Hepatocyte (in vitro differentiated cells): Measurements from ENCODE around the gene FBXO10. TPM values are rescaled to one million over a fixed set of nuclear protein-coding genes. Genes with fewer than 3 reads are reported as not detected.

Experiments used
- DNase-seq: peaks from one replicate; pipeline ENCODE4 v3.0.0-alpha.2; 2016; ENCODE audit warnings: low spot score
- H2AFZ ChIP-seq: fragments of 200-600 bp; sonication (generic); 2 replicates; pipeline ENCODE4 v1.6.0; 2016; ENCODE audit warnings: antibody characterized with exemption, mild to moderate bottlenecking
- H3K27ac ChIP-seq: fragments of 200-600 bp; sonication (generic); 2 replicates; pipeline ENCODE4 v1.5.1; 2016; ENCODE audit warnings: mild to moderate bottlenecking
- H3K27me3 ChIP-seq: fragments of 200-600 bp; sonication (generic); 2 replicates; pipeline ENCODE4 v1.6.1; 2016
- H3K36me3 ChIP-seq: fragments of 200-600 bp; sonication (generic); replicated peaks from 2 replicates; pipeline ENCODE4 v1.5.1; 2016; ENCODE audit warnings: low read depth; ENCODE audit not compliant: insufficient read depth
- H3K4me1 ChIP-seq: fragments of 200-600 bp; sonication (generic); 2 replicates; pipeline ENCODE4 v1.5.1; 2016; ENCODE audit warnings: mild to moderate bottlenecking, moderate library complexity; ENCODE audit not compliant: insufficient read depth
- H3K4me2 ChIP-seq: fragments of 200-600 bp; sonication (generic); 2 replicates; pipeline ENCODE4 v1.6.0; 2016
- H3K4me3 ChIP-seq: fragments of 200-600 bp; sonication (generic); 2 replicates; pipeline ENCODE4 v1.5.1; 2016; ENCODE audit warnings: mild to moderate bottlenecking
- H3K79me2 ChIP-seq: fragments of 200-600 bp; sonication (generic); 2 replicates; pipeline ENCODE4 v1.6.0; 2017; ENCODE audit warnings: mild to moderate bottlenecking
- H3K9me2 ChIP-seq: fragments of 200-600 bp; sonication (generic); replicated peaks from 2 replicates; pipeline ENCODE4 v1.6.0; 2017; ENCODE audit warnings: mild to moderate bottlenecking; ENCODE audit not compliant: insufficient read depth
- H3K9me3 ChIP-seq: fragments of 200-600 bp; sonication (generic); 2 replicates; pipeline ENCODE4 v1.5.1; 2016; ENCODE audit warnings: low read depth, mild to moderate bottlenecking
- H4K20me1 ChIP-seq: fragments of 200-600 bp; sonication (generic); 2 replicates; pipeline ENCODE4 v1.6.0; 2016; ENCODE audit warnings: mild to moderate bottlenecking; ENCODE audit not compliant: insufficient read depth, poor library complexity, severe bottlenecking
- EZH2 ChIP-seq: fragments of 200-600 bp; sonication (generic); IDR thresholded peaks from 2 replicates; pipeline ENCODE4 v1.6.1; 2016; ENCODE audit warnings: antibody characterized with exemption, mild to moderate bottlenecking, borderline replicate concordance
- EZH2phosphoT487 ChIP-seq: fragments of 200-600 bp; sonication (generic); IDR thresholded peaks from one replicate; pipeline ENCODE4 v1.6.1; 2018; ENCODE audit warnings: antibody characterized with exemption, mild to moderate bottlenecking, low read depth, moderate library complexity; ENCODE audit not compliant: unreplicated experiment, severe bottlenecking
- WGBS: methylation state at CpG from one replicate; pipeline ENCODE4 v1.1.6; 2016; ENCODE audit warnings: low lambda C conversion rate; ENCODE audit errors: missing lambda C conversion rate; 5-methylcytosine and 5-hydroxymethylcytosine counted together
- polyA plus RNA-seq: library from polyadenylated mRNA; unstranded; fragments of >200 nt; fragmentation: Nextera tagmentation; extraction: Ambion mirVana; gene quantifications from 2 replicates; pipeline ENCODE4 v1.2.1, GENCODE V29; 2016
- total RNA-seq: library from RNA; depleted of rRNA; stranded (reverse); fragments of >200 nt; gene quantifications from 2 replicates; pipeline ENCODE4 v1.2.3, GENCODE V29; 2014
- TF ChIP-seq, protein P1 (sequence below): fragments of 200-600 bp; sonication (generic); IDR thresholded peaks from 2 replicates; pipeline ENCODE4 v1.5.1; 2016; ENCODE audit warnings: antibody characterized with exemption, mild to moderate bottlenecking; ENCODE audit not compliant: poor library complexity

Gene FBXO10
- total and polyA plus RNA-seq, 2 experiments from 2014 or later = 7.4 to 12.5 TPM

DNA sequence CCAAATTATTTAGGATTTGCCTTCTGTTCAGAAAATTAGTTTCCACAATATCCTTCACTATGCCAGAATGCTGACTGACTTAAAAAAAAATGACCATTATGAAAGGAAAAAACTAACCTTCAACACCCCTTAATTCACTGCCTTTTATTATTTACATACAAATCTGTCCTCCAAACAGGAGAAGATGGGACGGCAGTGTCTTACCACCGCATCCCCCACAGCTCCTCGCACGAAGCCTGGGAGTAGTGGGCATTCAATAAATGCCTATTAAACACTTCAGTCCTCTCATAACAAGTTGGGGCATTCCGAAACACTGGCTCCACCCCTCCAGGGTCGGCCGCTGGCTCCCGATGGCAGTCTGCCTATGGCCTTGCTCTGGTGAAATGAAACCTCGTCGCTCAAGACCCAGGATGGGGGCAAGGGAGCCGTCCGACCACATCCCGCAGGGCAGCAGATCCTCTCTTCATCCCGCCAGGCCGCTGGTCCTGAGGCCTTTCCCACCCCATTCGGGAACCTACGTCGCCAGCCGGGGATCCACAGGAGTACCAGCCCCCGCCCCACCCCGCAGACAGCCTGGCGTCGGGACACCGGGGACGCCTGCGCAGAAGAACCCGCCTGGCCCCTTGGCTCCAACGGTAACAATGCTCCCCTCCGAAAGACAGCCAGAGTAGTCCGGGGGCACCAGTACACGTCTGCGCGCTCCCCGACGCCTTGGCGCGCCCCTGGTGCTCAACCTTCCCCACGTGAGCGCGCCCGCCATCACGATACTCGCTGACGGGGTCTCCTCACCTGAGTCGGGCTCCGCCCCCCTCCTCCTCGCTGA lies 111.5 kb downstream of the FBXO10 start:
- Histone ChIP-seq H3K27me3 (no peaks in the 10 kb centered on the region), H3K9me2 (no peaks in the 10 kb centered on the region), H3K4me3 (peak overlapping the region; percentile 72), H3K36me3 (no peaks in the 10 kb centered on the region), H3K4me2 (peak overlapping the region; percentile 82), H2AFZ (peak overlapping the region; percentile 23), H3K4me1 (peaks cover 14% of the 10 kb centered on the region), H3K27ac (peak overlapping the region; percentile 97), H3K9me3 (no peaks in the 10 kb centered on the region), H3K79me2 (peaks cover 48% of the 10 kb centered on the region), H4K20me1 (peaks cover 31% of the 10 kb centered on the region)
- peak; percentile 91 for DNase-seq
- under 1% methylated on average over 47 of the region's 47 CpGs for WGBS
- TF ChIP-seq EZH2phosphoT487 (no peak), EZH2 (no peak)
- TF ChIP-seq, protein P1, sequence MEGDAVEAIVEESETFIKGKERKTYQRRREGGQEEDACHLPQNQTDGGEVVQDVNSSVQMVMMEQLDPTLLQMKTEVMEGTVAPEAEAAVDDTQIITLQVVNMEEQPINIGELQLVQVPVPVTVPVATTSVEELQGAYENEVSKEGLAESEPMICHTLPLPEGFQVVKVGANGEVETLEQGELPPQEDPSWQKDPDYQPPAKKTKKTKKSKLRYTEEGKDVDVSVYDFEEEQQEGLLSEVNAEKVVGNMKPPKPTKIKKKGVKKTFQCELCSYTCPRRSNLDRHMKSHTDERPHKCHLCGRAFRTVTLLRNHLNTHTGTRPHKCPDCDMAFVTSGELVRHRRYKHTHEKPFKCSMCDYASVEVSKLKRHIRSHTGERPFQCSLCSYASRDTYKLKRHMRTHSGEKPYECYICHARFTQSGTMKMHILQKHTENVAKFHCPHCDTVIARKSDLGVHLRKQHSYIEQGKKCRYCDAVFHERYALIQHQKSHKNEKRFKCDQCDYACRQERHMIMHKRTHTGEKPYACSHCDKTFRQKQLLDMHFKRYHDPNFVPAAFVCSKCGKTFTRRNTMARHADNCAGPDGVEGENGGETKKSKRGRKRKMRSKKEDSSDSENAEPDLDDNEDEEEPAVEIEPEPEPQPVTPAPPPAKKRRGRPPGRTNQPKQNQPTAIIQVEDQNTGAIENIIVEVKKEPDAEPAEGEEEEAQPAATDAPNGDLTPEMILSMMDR = no peak

DNA sequence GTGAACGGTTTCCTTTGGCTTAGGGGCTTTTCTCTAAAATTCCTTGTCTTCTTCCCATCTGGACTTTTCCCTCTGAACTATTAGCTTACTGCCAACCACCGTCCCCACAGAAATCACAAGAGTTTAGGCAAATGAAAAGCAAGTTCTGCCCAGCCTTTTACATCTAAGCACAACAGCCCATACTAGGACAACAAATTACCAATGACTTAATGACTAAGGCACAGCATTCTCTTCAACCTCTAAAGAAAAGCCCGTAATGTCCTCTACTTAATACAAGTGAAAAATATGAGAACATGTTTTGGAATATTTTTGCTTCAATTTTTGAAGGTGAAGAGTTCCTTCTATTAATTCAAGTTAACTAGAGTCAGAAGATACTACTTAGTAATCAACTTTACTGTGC lies 112.2 kb downstream of the FBXO10 start:
- H3K9me2 ChIP-seq = no peaks in the 10 kb centered on the region
- H3K79me2 ChIP-seq = peaks cover 54% of the 10 kb centered on the region
- 18% methylated on average over 3 of the region's 3 CpGs for WGBS
- H3K9me3 ChIP-seq = no peaks in the 10 kb centered on the region
- TF ChIP-seq, protein P1 = no peak
- no peak for TF ChIP-seq EZH2phosphoT487
- TF ChIP-seq EZH2 = no peak
- H3K4me1 ChIP-seq = peaks cover 14% of the 10 kb centered on the region
- H3K4me2 ChIP-seq = peak overlapping the region; percentile 82
- peak overlapping the region; percentile 97 for H3K27ac ChIP-seq
- H2AFZ ChIP-seq = peak overlapping the region; percentile 23
- H3K27me3 ChIP-seq = no peaks in the 10 kb centered on the region
- H3K36me3 ChIP-seq = no peaks in the 10 kb centered on the region
- H4K20me1 ChIP-seq = peaks cover 31% of the 10 kb centered on the region
- peak overlapping the region; percentile 72 for H3K4me3 ChIP-seq
- no peak for DNase-seq

Other genes with a start within 250 kb of the FBXO10 start
- 164 and 168 TPM in 2 replicates for gene GRHPR, start 153.7 kb downstream of the FBXO10 start, total RNA-seq
- gene GRHPR, start 153.7 kb downstream of the FBXO10 start, polyA plus RNA-seq = 119 and 137 TPM in 2 replicates
- 16.1 and 21.8 TPM in 2 replicates for gene ZBTB5, start 110.9 kb downstream of the FBXO10 start, total RNA-seq
- gene ZBTB5, start 110.9 kb downstream of the FBXO10 start, polyA plus RNA-seq = 3.8 and 4.3 TPM in 2 replicates
- gene POLR1E, start 90.4 kb downstream of the FBXO10 start, total RNA-seq = 13.3 and 13.6 TPM in 2 replicates
- 6.5 and 8.4 TPM in 2 replicates for gene POLR1E, start 90.4 kb downstream of the FBXO10 start, polyA plus RNA-seq
- 173 and 187 TPM in 2 replicates for gene TOMM5, start 16.2 kb upstream of the FBXO10 start, total RNA-seq
- 283 and 293 TPM in 2 replicates for gene TOMM5, start 16.2 kb upstream of the FBXO10 start, polyA plus RNA-seq
- gene FRMPD1, start 74.6 kb upstream of the FBXO10 start, total RNA-seq = 0.10 and 0.28 TPM in 2 replicates
- 0.36 and 1.2 TPM in 2 replicates for gene FRMPD1, start 74.6 kb upstream of the FBXO10 start, polyA plus RNA-seq
- gene TRMT10B, start 177.4 kb upstream of the FBXO10 start, total RNA-seq = 3.0 and 5.2 TPM in 2 replicates
- gene TRMT10B, start 177.4 kb upstream of the FBXO10 start, polyA plus RNA-seq = 4.1 and 4.8 TPM in 2 replicates
- 25.4 and 28.5 TPM in 2 replicates for gene EXOSC3, start 208.7 kb upstream of the FBXO10 start, total RNA-seq
- 43.1 and 48.1 TPM in 2 replicates for gene EXOSC3, start 208.7 kb upstream of the FBXO10 start, polyA plus RNA-seq
- 23.9 and 38.7 TPM in 2 replicates for gene DCAF10, start 224.4 kb upstream of the FBXO10 start, total RNA-seq
- 24.4 and 29.2 TPM in 2 replicates for gene DCAF10, start 224.4 kb upstream of the FBXO10 start, polyA plus RNA-seq